Astrocyte of the spinal cord (primary cell): ENCODE results near the gene SPACA7.

ENCODE experiments used
- DNase-seq: peaks from one replicate; pipeline ENCODE4 v3.0.0; 2011; ENCODE audit warnings: low read depth, low spot score
- H3K4me3 ChIP-seq: 2 replicates; pipeline ENCODE4 v1.5.1; 2011; ENCODE audit warnings: low read depth, mild to moderate bottlenecking, low read length, moderate library complexity
- in situ Hi-C: cut with HindIII; loops from 2 replicates; pipeline ENCODE4 v1.10.0; 2017; ENCODE audit warnings: low sequenced_read_pairs
- TF ChIP-seq, protein P1 (sequence below): IDR thresholded peaks from 2 replicates; pipeline ENCODE4 v1.5.1; 2012; ENCODE audit warnings: low read depth, mild to moderate bottlenecking, low read length, inconsistent platforms

Gene SPACA7

DNA sequence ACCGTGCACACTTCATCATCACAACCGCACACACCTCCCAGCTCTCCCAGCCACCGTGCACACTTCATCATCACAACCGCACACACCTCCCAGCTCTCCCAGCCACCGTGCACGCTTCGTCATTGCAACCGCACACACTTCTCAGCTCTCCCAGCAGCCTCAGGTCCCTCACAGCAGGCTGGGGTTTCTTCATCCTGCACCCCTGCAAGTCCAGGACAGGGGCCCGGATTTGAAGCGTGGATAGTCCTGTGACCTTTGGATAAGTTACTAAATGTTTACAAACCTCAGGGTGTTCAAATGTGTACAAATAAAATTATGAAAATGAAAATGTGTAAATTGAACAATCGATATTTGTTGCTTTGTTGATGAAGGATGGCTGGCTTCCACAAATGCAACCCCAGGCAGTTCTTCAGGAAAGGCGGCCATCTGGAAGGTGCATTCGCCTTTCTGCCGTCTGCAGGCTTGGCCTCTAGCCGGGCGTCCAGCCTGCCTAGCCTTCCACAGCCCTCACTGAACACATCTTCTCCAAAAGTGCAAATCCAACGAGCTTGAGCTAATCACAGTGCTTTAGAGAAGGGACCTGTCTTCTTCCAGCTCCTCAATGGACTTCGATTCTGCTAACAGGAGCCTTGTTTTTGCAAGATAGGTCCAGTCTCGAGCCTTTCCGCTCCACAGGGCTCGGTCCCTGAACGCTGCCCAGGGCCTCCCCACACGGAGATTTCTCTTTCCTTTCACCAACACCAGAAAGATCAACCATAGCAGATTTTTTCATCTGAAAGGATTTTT lies 74.2 kb downstream of the SPACA7 start:
- in situ Hi-C loops = no loop called here
- DNase-seq = no peak
- no peak overlapping the region for H3K4me3 ChIP-seq
- TF ChIP-seq, protein P1, sequence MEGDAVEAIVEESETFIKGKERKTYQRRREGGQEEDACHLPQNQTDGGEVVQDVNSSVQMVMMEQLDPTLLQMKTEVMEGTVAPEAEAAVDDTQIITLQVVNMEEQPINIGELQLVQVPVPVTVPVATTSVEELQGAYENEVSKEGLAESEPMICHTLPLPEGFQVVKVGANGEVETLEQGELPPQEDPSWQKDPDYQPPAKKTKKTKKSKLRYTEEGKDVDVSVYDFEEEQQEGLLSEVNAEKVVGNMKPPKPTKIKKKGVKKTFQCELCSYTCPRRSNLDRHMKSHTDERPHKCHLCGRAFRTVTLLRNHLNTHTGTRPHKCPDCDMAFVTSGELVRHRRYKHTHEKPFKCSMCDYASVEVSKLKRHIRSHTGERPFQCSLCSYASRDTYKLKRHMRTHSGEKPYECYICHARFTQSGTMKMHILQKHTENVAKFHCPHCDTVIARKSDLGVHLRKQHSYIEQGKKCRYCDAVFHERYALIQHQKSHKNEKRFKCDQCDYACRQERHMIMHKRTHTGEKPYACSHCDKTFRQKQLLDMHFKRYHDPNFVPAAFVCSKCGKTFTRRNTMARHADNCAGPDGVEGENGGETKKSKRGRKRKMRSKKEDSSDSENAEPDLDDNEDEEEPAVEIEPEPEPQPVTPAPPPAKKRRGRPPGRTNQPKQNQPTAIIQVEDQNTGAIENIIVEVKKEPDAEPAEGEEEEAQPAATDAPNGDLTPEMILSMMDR = no peak

DNA sequence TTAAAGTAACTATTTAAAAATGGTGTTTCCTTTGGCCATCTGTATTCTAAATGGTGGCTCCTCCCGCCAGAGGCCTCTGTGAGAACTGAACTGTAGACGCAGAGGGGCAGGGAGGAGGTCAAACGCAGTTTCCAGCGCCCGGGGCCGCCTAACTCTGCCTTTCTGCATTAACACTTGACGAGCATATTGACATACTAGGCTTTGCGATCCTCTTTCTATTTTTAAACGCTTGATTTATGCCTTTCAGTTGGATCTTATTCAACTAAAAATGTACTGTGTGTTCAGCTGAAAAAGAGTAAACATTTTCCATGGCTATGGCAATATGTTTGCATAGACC lies 74.7 kb downstream of the SPACA7 start:
- H3K4me3 ChIP-seq = no peak overlapping the region
- DNase-seq = no peak
- TF ChIP-seq, protein P1 = no peak
- in situ Hi-C loops = no loop called here

DNA sequence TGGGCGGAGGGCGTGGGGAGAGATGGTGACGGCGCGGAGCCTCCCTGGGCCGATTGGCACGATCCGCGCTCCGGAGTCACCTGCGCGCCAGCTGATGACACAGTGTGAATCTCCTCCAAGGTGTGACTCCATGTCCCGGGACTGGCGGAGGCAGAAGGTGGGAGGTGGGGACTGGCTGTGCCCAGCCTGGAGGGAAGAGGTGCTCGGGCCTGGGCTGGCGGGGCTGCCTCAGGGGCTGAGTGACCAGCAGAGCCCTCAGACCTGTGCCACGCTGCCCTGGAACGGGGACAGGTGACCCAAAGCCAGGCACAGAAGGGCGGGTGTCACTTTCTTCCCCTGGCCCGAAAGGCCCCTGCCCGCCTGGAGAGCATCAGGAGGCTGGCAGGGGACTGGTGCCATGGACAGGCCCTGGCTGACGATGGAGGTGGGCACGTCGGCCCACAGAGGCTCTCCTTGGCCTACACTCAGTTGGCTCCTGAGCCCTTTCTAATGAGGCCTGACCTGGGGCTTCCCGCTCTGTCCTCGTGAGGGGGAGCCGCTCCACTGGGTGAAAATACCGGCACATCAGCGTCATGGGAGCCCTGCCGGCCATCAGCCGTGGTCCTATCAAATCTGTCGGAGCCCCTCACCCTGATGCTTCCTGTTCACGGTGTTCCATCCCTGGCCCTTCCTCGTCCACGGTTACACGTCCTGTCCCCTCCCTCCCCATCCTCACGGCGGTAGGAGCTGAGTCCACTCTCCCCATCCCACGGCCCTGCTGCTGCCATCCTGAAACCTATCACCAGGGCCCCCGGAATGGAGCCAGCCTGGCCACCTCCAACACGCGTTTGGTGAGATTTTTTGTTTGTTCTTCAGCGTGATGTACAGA lies 75.6 kb downstream of the SPACA7 start:
- DNase-seq = no peak
- H3K4me3 ChIP-seq = no peak overlapping the region
- TF ChIP-seq, protein P1 = no peak
- in situ Hi-C loops = no loop called here

DNA sequence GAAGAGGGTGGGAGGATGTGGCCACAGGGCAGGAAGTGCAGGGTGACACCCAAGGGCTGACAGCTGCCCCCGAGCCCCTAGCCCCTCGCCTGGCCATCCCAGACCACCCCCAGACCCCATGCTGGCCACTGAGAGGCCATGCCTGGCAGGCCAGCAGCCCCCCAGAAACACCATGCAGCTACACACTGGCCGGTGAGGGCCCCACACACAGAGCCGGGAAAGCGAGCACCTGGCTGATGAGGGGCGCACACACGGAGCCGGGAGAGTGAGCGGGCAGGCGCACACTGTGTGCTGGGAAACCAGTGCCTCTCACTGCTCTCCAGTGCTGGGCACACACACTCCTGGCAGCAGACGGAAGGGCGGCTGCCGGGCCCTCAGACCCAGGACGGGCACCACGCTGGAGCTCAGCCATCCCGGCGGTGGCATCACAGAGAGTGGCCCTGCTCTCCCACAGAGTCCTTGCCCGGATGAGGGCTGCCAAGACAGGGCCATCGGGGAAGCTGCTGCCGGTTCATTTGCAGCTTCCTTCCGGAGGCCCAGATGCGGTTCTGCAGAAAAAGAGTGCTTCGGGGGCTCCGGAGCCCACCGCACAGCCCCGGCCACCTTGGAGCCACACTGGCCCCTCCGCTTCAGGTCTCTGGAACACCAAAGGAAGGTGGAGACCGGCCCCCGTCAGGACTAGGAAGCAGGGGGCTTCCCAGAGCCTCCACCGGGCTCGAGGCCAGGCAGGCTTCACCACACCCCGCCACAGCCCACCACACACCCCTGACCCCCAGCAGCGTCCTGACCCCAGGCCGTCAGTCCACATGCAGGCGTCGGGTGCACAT lies 76.4 kb downstream of the SPACA7 start:
- no peak for DNase-seq
- no peak overlapping the region for H3K4me3 ChIP-seq
- in situ Hi-C loops = no loop called here
- TF ChIP-seq, protein P1 = no peak

DNA sequence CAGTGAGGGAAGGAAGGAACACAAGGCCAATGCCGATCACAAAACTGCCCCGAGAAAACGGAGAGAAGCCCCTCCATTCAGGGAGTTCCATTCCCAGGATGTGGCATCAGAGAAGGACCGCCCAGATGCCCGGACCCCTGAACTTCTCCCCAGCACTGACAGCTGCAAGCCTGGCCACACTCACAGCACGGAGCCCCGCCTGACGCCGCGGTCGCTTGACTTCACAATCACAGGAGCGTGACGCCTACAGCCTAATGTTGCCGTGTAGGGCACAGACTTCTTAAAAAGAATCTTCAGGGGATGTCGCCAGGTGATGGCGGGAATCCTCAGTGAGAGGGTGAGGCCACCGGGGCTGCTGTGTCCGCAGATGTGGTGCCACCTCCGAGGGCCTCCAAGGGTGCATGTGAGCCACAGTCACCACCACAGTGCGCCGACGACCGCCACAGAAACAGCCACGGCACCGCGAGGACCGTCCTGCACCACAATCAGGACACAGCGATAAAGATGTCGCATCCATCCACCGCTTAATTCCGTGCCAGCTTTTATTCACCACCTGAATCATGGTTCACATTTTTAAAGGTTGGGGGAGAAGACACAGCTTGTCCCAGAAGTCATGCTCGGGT lies 77.2 kb downstream of the SPACA7 start:
- TF ChIP-seq, protein P1 = no peak
- DNase-seq = no peak
- in situ Hi-C loops = no loop called here
- H3K4me3 ChIP-seq = no peak overlapping the region
